GM10248 (cell line): ENCODE data around the gene EPX.
A peak's percentile ranks its signal among the peaks of the same experiment; 100 is the strongest.

Source experiments
- CTCF ChIA-PET: fragments of 300-600 bp; sonication (Branson Sonifier 250); formaldehyde crosslinking; extraction: SDS; loops from one replicate; lab custom pipeline; 2021; ENCODE audit warnings: antibody characterized with exemption; lab: Yijun Ruan, JAX
- POLR2A ChIA-PET: fragments of 350-650 bp; sonication (Branson Sonifier 250); formaldehyde crosslinking; extraction: SDS; loops from one replicate; lab custom pipeline; 2020; ENCODE audit warnings: antibody characterized with exemption; lab: Yijun Ruan, JAX
- DNase-seq: peaks from one replicate; pipeline ENCODE4 v3.0.0; 2012; ENCODE audit errors: extremely low spot score
- TF ChIP-seq, protein P1 (sequence below): IDR thresholded peaks from 2 replicates; pipeline ENCODE4 v1.5.1; 2012; ENCODE audit warnings: mild to moderate bottlenecking, low read depth; ENCODE audit errors: extremely low read depth, missing control alignments, control extremely low read depth

The EPX gene

DNA sequence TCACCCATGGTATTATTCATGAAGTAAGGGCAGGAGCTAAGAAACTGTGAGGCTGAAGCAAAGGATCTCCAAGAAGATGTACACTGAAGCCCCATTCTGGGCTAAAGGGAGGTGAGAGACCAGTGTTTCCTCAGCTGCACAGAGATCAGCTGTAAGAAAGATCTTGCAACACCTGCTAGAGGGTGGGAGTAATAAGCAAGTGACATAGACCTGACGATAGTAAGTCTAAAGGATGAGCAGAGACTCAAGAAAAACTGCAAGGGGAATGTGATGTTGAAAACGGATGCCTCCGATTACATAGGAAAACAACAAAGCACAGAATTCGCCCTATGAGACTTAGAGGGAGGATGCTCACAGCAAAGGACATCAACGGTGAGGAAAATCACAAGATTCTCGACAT, 25.8 kb upstream of the EPX start, which contains the start of gene OR4D2:
TSS of gene OR4D2 (plus strand) at position 301 of the 400 bp plus-strand sequence. CDS start 2,674 bp downstream, outside the sequence.
- no peak for DNase-seq
- POLR2A ChIA-PET = no interaction called here
- TF ChIP-seq, protein P1, sequence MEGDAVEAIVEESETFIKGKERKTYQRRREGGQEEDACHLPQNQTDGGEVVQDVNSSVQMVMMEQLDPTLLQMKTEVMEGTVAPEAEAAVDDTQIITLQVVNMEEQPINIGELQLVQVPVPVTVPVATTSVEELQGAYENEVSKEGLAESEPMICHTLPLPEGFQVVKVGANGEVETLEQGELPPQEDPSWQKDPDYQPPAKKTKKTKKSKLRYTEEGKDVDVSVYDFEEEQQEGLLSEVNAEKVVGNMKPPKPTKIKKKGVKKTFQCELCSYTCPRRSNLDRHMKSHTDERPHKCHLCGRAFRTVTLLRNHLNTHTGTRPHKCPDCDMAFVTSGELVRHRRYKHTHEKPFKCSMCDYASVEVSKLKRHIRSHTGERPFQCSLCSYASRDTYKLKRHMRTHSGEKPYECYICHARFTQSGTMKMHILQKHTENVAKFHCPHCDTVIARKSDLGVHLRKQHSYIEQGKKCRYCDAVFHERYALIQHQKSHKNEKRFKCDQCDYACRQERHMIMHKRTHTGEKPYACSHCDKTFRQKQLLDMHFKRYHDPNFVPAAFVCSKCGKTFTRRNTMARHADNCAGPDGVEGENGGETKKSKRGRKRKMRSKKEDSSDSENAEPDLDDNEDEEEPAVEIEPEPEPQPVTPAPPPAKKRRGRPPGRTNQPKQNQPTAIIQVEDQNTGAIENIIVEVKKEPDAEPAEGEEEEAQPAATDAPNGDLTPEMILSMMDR = no peak
- CTCF ChIA-PET = interaction anchor here (1.3 kb wide), 1 partner anchor 10 kb away, joined by 4 read pairs; no protein-coding TSS in a partner anchor

DNA sequence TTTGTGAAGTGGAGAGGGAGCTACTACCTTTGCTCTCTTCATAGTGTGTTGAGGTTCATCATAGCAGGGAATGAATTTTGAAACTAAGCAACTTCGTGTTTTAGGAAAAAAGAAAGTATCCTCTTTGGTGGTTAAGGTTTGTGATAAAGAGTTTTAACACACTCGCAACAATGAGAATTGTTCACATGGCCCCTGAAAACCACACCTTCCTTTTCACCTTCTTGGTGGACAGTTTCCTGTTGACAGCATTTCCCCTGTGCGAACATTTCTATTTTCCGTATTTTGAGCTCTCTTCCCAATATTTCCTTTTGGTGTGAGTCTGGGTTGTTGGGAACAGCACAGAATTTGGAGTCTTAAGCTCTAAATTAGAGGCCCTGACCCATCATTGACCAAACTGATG, 21.9 kb upstream of the EPX start:
- CTCF ChIA-PET = interaction anchor here (1.1 kb wide), 1 partner anchor 9 kb away, joined by 3 read pairs; no protein-coding TSS in a partner anchor
- TF ChIP-seq, protein P1 = no peak
- POLR2A ChIA-PET = no interaction called here
- no peak for DNase-seq

DNA sequence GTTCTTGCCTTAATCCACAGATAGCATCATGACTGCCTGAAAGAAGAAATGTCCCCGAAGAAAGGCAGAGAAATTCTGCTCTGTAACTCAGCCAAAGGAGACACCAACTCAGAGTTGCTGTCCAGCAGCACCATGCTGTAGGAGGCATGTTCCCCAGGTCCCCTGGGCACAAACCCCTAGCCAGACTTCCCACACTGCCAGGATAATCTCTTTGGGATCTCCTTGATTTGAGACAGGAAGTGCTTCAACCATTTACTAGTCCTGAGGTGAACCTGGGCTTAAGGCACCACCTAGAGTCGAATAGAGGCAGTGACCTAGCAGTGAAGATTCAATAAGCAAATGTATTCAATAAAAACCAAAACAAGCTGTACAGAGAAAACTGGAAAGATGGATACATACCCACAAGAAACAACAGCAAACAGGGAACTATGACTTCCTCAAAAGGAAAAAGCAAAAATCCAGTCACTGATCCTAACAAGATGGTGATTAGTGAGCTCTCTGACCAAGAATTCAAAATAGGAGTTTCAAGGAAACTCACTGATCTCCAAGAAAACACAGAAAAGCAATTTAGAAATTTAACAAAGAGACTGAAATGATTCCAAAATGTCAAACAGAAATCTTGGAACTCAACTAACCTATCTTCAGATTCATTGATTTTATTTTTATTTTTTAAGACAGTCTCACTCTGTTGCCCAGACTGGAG, 20.0 kb upstream of the EPX start:
- ChIA-PET CTCF (interaction anchor here (1.0 to 1.2 kb wide), 4 partner anchors 9 to 339 kb away, joined by 3 to 4 read pairs (median 4); no protein-coding TSS in a partner anchor), POLR2A (no interaction called here)
- no peak for DNase-seq
- TF ChIP-seq, protein P1 = peak; percentile 34

DNA sequence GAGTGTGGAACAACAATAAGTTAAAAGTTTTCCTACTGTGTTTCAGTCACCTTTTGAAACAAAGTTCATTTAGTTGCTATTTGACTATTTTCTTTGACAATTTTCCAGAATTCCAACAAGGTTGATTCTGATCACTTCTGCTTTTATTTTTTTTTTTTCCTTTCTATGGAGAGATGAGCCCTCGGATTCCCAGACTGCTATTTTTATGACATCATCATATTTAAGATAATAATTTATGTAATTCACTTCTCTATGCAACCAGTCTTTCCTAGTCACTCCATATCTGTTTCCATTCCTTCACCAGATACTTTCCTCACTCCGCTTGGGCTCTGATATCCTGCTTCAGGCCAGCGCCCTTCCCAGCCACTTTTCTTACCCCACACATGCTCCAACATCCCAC, 17.7 kb upstream of the EPX start:
- TF ChIP-seq, protein P1 = no peak
- ChIA-PET POLR2A (no interaction called here), CTCF (no interaction called here)
- no peak for DNase-seq

DNA sequence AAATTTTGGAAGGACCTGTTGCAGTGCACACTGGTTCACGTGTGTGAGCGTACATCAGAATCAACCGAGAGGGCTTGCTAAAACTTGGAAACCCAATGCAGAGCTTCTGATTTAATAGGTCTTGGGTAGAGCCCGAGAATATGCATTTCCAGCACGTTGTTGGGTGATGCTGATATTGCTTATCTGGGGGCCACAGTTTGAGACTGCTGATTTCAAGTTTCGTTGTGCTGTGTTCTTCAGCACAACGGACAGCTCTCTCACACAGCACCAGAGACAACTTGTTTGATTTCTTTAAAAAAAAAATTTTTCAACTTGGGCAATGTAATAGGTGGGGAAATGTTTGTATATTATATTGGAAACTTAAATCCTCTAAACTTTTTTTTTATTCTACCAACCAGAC, 16.3 kb upstream of the EPX start:
- POLR2A ChIA-PET = no interaction called here
- CTCF ChIA-PET = interaction anchor here (1.9 to 2.0 kb wide), 2 partner anchors 10 to 24 kb away, joined by 4 to 5 read pairs; partner anchors contain the start of gene OR4D2
- no peak for DNase-seq
- TF ChIP-seq, protein P1 = no peak

DNA sequence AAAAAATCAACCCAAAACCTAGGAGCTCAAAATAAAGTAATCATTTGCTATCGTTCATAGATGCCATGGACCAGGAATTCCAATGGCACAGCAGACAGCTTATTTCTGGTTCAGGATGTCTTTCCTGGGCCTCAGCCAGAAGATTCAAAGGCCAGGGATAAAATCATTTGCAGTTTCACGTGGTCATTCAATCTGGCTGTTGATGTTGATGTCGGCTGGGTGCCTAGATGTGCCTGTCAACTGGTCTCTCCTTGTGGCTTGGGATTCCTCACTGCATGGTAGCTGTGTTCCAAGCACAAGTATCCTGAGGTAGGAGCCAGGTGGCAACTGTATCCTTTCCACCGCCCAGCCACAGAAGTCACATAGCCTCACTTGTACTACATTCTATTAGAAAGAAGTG, 10.7 kb upstream of the EPX start:
- POLR2A ChIA-PET = no interaction called here
- CTCF ChIA-PET = no interaction called here
- TF ChIP-seq, protein P1 = no peak
- DNase-seq = no peak
